Stimulated activated CD4-positive, alpha-beta T cell treated with anti-CD3 and anti-CD28 coated beads, Interleukin-12 subunit alpha, Interleukin-12 subunit beta, amount 100 ng/mL, for 48 hours (primary cell): ENCODE measurements around the gene C6orf118.

Experiments used
- DNase-seq, 3 donors: peaks; one replicate each; pipeline ENCODE4 v3.0.0-alpha.2; 2020; ENCODE audit warnings: low read depth in 2 of 3, low spot score in 1 of 3

C6orf118 gene

GRCh38 chr6:165245287-165245686 is 64.1 kb downstream of the C6orf118 start:
- no peak for DNase-seq

DNA sequence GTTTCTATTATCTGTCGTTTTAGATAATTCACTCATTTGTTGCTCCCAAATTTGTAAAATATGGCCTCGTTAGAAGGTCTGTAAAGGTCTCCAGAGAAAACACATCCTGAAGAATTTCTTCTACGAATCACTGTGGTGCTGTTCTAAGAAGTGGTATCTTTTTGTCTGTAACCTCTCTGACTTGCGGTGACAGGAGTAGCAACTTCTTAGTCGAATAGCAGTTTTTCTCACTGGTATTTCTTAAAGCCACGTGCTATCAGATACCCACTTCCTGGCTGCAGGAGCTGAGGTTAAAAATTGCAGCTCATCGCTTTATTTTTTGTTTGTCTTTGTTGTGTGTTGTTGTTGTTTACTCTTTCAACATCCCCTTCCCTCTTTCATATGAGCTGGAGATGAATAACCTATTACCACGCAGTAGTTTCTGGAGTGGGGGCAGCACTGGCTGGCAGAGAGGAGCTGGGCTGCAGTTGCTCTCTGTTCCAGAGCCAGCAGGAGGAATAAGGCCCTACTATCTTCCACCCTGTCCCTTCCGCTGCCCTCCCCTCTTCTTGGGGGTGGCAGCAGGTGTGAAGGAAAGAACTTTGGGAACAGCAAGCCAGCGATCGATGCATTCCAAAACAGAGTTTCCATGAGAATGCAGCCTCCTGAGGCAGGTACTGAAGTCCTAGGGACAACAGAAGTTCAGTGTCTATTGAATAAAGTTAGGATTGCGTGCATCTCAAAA is 64.7 kb downstream of the C6orf118 start:
- DNase-seq = no peak

DNA sequence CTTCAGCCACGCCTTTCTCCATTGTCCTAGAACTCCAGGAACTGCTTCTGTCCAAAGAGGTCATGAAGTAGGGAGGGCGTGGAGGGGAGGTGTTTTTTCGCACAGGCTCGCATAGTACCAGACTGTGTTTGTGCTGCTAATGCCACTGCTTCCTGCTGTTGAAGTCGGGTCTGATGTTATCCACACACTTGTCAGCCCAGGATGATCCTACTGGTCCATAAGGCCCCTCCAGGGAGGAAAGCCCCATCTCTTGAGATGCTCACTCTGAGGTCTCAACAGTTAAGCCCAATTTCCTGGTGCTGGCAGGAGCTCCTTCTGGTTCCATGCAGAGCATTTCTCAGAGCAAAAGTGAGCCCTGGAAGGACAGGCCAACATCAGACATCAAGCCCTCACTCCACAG is 65.6 kb downstream of the C6orf118 start:
- DNase-seq = no peak

DNA sequence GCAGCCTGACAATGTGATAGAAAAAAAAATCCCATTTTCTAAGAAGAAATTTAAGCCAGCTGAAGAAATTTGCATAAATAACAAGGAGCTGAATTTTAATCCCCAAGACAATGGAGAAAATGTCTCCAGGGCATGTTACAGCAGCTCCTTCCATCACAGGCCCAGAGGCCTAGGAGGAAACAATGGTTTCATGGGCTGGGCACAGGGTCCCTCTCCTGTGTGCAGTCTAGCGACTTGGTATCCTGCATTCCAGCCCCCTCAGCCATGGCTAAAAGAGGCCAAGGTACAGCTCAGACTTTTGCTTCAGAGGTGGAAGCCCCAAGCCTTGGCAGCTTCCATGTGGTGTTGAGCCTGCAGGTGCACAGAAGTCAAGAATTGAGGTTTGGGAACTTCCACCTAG is 73.1 kb downstream of the C6orf118 start:
- no peak for DNase-seq

DNA sequence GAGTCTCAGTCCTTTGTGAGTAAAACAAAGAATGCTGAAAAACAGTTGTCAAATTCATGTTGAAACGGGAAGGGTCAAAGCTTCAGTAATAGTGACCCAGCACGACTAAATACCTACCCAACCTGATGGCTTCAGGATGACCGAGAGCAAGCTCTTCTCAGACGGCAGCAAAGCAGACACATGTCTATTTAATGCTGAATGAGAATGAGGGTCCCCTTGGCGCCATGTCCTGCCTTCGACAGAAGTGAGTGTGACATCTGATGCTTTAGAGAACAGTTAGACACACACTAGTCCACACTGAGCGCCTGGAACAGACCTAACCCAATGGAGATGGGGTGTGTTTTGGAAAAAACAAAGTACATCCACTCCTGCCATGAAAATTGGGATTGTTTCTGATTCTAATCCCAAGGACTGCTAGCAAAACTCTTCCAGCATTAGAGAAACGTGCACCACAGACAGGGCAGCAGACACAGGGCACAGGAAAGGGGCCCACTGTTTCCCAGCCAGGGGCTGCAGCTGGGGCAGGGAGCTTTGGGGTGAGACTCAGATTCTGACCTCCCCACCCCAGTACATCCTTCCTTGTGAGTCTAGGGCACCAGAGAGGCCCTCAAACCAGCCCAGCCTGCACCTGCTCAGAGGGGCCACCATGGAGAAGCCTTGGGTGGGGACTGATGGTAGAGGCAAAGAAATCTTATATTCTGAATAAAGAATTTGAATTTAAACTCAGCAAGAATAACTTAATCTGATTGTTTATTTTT is 76.5 kb downstream of the C6orf118 start:
- no peak for DNase-seq

- DNase-seq = no peak
Observed at GRCh38 chr6:165231581-165232561, 77.5 kb downstream of the C6orf118 start.

GRCh38 chr6:165231177-165231576 is 78.2 kb downstream of the C6orf118 start:
- DNase-seq = no peak
